NCI-H2196 treated with DMSO at 0.1 percent for 48 hours (cell line): ENCODE results near the gene TRABD.

Source experiments
- DNase-seq: peaks from one replicate; lab custom pipeline; 2025; ENCODE audit not compliant: unreplicated experiment; lab: John Stamatoyannopoulos, UW

The TRABD gene

DNA sequence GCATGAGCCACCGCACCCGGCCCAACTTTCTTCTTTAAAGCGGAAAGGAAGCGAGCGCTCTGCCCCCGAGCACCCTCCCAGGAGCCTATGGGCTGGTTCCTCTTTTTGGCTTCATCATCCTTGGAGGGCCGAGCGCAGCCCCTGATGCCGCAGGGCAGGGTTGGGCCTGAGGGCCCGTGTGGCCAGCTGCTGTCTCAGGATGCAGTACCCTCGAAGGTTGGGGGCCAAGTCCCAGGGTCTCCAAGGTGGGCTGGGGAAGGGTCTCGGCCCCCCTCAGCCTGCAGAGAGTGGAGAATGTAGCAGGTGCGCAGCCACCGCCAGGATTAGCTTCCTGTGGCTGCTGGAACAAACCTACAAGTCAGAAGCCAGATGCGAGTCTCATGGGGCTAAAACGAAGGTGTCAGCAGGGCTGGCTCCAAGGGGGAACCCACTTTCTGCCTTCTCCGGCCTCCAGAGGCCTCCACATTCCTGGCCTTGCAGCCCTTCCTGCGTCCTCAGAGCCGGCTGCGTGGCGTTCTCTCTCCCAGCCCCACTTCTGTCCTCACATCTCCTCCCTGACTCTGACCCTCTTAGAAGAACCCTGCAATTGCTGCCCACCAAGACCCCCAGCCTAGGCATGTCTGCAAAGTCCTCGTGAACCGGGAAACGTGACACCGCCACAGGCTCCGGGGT, 12.3 kb upstream of the TRABD start:
- no peak for DNase-seq

GRCh38 chr22:50173983-50174355, 11.7 kb upstream of the TRABD start:
- DNase-seq: no peak

DNA sequence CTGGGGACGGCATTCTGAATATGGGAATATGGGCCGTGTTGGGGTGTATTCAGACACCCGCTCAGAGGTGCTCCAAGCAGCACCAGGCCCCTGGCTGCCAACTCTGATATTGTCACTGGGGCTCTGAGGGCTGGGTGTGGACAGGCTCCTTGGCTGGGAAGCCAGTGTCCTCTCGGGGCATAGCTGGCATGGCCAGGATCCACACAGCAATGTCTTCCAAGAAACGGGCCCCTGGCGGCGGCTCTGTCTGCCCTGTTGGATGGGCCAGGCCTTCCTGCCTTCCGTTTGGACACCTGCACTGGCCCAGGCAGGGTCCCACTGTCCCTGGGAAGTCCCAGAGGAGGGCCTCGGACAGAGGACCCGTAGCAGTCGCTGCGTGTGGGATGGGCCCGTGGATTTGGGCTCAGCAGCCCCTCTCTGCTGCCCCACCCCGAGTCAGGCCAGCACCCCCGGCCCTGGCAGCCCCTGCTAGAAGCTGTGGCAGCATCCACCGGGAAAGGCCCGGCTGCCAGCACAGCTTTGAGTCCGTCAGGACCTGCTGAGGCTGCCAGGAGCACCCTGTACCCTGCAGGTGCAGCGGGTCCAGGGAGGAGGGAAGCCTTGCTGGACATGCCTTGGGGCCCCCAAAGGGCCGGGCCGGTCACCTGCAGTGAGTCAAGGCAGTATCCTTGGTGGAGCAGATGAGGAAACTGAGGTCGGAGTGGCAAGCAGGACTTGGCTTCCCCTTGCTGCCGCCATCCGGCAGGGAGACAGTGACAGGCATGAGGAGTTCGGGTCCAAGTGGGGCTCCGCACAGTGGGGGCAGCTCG, 11.1 kb upstream of the TRABD start:
- DNase-seq: no peak

DNA sequence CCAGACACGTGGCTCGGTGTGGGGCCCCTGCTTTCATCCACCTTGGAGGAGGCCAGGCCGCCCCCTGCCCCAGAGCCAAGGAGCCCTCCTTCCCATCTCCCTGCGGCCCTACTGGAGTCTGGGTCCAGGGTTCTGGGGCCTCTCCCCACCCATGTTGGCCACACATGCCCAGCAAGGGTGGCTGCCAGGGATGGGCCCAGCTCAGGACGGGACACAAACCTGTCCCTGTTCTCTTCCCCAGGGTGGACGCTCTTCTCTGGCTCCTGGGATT, 10.6 kb upstream of the TRABD start:
- DNase-seq: no peak

GRCh38 chr22:50175921-50176849, 9.5 kb upstream of the TRABD start:
- no peak for DNase-seq

DNA sequence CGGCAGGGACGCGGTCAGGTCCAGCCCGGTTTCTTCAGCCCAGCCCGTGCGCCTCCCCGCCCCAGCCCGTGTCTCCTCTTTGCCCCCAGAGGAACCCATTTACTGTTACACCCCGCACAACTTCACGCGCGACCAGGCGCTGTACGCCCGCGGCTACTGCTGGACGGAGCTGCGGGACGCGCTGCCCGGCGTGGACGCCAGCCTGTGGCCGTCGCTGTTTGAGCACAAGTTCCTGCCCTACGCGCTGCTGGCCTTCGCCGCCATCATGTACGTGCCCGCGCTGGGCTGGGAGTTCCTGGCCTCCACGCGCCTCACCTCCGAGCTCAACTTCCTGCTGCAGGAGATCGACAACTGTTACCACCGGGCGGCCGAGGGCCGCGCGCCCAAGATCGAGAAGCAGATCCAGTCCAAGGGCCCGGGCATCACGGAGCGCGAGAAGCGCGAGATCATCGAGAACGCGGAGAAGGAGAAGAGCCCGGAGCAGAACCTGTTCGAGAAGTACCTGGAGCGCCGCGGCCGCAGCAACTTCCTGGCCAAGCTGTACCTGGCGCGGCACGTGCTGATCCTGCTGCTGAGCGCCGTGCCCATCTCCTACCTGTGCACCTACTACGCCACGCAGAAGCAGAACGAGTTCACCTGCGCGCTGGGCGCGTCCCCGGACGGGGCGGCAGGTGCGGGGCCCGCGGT, 8.7 kb upstream of the TRABD start:
- DNase-seq: no peak

DNA sequence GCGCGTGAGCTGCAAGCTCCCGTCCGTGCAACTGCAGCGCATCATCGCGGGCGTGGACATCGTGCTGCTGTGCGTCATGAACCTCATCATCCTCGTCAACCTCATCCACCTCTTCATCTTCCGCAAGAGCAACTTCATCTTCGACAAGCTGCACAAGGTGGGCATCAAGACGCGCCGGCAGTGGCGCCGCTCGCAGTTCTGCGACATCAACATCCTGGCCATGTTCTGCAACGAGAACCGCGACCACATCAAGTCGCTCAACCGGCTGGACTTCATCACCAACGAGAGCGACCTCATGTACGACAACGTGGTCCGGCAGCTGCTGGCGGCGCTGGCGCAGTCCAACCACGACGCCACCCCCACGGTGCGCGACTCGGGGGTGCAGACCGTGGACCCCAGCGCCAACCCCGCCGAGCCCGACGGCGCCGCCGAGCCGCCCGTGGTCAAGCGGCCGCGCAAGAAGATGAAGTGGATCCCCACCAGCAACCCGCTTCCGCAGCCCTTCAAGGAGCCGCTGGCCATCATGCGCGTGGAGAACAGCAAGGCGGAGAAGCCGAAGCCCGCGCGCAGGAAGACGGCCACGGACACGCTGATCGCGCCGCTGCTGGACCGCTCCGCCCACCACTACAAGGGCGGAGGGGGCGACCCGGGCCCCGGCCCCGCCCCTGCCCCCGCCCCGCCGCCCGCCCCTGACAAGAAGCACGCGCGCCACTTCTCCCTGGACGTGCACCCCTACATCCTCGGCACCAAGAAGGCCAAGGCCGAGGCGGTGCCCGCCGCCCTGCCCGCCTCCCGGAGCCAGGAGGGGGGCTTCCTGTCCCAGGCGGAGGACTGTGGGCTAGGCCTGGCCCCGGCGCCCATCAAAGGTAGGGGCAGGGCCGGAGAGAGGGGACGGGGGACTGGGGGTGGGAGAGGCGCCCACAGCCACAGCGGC, 7.9 kb upstream of the TRABD start:
- DNase-seq: no peak

GRCh38 chr22:50178471-50178864, 7.2 kb upstream of the TRABD start:
- no peak for DNase-seq

GRCh38 chr22:50178871-50179869, 6.5 kb upstream of the TRABD start:
- DNase-seq: no peak

- no peak for DNase-seq
Observed at GRCh38 chr22:50179937-50180726, 5.6 kb upstream of the TRABD start.

GRCh38 chr22:50180727-50181521, 4.8 kb upstream of the TRABD start:
- DNase-seq: no peak

DNA sequence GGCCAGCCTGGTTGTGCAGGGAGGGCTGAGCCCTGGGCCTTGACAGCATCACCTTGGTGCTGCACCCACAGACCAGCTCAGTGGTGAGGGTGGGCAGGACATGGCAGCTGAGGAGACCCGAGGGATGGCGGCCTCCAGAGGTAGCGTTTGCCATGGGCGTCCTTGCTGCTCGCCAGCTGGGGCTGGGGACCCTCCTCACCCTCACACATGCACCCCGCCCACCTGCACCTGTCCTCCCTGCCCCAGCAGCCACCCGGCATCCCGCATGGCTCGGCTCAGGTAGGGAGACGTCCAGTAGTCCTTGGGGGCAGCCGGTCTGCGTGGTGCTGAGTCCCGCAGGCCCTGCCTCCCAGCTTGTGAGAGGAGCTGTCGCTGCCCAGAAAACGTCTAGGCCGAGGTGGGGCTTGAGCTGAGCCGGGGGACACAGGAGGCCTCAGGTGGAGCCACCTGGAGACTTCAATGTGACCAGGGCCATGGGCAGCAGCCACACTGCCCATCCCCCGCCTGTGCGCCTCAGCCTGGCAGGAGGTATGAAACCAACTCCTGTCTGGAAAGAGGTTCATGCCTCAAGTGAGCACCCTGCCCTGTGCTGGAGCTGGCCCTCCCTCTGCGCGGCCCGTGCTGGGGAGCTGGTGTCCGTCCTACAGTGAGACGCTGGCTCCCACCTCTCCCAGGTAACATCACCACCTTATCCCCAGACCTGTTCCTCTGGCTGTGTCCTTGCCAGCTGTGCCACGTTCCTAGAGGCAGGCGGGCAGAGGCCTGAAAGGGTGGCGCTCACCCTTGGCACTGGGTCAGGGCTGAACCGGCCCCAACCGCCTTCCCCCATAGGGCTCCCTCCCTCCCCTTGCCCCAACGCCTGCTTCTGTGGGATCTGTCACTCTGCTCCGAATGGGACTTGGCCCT, 3.3 kb upstream of the TRABD start:
- DNase-seq: peak; percentile 9

DNA sequence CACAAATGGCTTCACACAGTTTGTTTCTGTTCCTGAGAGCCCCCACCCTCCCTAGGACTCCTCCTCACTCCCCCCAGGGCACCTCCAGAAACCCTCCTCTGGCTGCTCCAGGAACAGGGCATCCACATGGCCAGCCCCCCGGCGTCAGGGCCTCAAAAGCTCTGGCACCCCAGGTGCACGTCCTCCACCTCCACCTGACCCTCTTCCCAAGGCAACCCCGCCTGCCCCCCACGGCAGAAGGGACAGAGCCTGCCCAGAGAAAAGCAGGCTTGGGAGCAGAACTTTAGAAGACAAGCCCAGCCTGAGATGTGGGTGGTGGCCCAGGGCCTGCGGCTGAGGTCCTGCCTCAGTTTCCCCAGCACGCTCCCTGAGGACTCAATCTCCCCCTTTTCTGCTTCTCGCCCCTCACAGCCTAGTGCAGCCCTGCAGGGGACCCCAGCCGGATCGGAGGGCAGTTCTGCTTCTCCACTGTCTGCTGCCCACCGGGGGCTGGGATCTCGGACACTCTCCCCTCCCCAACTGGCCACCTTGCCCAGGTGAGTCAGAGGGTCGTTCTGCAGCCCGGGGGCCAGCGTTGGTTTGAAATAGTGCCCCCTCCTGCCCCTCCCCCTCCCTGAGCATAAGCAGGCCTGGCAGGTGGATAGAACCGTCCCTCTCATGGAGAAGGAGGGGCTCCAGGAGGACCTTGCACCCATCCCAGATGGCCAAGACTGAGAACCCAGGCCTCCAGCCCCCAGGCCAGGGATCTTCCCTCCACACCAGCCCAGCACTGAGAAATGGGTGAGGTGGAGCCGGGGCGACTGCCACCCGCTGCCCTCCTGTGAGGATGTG, 2.4 kb upstream of the TRABD start:
- DNase-seq: no peak

- no peak for DNase-seq
Observed at GRCh38 chr22:50184004-50184901, 1.5 kb upstream of the TRABD start.
